DND-41 (cell line): Measurements from ENCODE around the gene CCL2.

ENCODE experiments used
- CTCF ChIP-seq: IDR thresholded peaks from 2 replicates; pipeline ENCODE4 v1.5.1; 2012; ENCODE audit warnings: borderline replicate concordance, low read length, moderate library complexity, mild to moderate bottlenecking; ENCODE audit not compliant: poor library complexity, severe bottlenecking; ENCODE audit errors: extremely low read depth
- EZH2 ChIP-seq: IDR thresholded peaks from 3 replicates; pipeline ENCODE4 v1.6.1; 2012; ENCODE audit warnings: borderline replicate concordance, low read depth, mild to moderate bottlenecking, moderate library complexity, low read length, inconsistent platforms; ENCODE audit not compliant: severe bottlenecking

GRCh38 chr17:34249061-34249460 lies 6.0 kb upstream of the CCL2 start:
- TF ChIP-seq CTCF (no peak), EZH2 (no peak)
